GM21529 (cell line): ENCODE data around the gene SMTN.
"Not testable (repeated sequence)": the region's sequence is repeated elsewhere in the genome, so short reads cannot be mapped to it uniquely, and the experiment has no call there.

ENCODE experiments used
- ATAC-seq: cut with Tn5 transposase; IDR thresholded peaks from one replicate; pipeline ENCODE4 v1.9.1; 2021; ENCODE audit not compliant: unreplicated experiment

Gene SMTN

DNA sequence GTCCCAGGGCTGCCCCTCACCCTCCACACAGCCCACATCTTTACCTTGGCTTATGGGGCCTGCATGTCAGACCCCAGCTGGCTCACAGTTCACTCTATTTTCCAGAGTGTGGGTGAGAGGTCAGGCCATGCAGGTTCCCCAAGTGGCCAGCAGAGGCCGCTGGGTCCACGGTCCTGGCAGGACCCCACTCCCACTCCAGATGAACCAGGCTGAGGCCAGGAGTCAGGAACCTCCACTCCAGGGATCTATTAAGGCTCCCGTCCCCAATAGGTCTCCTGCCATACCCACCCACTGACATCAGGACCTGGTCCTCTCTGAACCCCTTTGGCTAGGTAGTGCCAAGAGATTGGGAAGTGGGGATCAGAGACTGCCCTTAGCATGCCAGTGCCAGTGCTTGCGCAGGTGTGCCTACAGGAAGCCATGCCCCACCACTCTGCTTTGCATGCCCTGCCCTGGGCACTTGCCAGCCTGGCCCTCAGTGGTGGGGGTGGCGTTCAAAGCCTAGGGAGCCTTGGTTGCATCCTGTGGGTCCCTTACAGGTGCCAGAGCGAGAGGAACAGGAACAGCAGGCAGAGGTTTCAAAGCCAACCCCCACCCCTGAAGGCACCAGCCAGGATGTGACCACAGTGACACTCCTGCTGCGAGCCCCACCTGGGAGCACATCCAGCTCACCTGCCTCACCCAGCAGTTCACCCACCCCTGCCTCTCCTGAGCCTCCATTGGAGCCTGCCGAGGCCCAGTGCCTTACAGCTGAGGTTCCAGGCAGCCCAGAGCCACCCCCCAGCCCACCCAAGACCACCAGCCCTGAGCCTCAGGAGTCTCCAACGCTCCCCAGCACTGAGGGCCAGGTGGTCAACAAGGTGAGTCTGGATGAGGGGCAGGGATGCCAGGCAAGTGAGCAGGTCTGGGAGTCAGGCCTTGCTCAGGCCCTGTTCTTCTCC is 8.3 kb downstream of the SMTN start:
- ATAC-seq, result no peak

DNA sequence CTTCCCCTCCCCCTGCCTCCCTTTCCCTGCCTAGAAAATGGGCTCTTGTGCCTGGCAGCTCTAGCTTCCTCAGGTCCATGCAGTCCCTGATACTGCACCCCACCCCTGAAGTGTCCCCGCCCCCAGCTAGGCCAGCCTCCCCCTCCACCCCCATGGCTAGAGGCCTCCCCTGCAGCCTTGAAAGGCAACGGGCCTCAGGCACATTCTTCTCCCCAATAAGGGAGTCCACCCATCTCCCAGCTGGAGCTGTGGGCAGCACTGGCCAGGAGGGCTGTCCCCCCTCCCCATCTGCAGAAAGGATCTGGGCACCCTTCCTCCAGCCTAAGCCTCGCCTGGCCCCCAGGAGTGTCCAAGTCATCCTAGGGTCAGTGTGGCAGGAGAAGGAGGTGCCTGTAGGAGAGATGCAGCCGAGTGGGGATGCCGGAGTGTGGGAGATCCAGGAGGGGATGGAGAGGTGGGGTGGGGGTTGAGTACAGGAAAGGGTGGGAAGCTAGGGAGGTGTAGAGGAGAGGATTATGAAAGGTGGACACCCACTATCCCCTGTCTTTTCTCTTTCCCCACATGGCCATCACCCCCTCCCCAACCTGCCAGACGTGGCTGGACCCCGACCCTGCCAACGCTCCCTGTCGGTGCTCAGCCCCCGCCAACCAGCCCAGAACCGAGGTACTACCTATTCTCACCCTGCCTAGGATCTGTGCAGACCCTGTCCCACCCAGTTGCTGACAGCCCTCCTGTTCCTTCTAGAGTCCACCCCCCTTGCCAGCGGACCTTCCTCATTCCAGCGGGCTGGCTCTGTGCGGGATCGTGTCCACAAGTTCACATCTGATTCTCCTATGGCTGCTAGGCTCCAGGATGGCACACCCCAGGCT is 9.3 kb downstream of the SMTN start:
- no peak for ATAC-seq

DNA sequence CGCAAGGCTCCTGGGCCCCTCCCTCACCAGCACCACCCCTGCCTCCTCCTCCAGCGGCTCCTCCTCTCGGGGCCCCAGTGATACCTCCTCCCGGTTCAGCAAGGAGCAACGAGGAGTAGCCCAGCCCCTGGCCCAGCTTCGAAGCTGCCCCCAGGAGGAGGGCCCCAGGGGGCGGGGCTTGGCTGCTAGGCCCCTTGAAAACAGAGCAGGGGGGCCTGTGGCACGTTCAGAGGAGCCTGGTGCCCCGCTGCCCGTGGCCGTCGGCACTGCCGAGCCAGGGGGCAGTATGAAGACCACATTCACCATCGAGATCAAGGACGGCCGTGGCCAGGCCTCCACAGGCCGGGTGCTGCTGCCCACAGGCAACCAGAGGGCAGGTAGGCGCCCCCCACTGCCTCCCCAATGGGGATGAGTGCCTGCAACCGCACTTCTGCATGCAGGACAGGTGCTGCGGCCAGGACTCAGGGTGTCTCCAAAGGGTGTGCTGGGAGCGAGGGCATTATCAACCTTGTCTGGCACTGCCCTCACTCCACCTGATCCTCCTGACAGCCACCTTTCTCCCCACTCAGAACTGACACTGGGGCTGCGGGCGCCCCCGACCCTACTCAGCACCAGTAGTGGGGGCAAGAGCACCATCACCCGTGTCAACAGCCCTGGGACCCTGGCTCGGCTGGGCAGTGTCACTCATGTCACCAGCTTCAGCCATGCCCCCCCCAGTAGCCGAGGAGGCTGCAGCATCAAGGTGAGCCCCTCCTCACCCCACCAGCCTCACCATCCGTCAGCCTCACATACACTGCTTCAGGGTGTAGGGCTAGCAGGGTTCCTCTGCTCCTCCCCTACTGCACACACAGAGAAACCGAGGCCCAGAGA is 10.2 kb downstream of the SMTN start:
- ATAC-seq, result no peak

DNA sequence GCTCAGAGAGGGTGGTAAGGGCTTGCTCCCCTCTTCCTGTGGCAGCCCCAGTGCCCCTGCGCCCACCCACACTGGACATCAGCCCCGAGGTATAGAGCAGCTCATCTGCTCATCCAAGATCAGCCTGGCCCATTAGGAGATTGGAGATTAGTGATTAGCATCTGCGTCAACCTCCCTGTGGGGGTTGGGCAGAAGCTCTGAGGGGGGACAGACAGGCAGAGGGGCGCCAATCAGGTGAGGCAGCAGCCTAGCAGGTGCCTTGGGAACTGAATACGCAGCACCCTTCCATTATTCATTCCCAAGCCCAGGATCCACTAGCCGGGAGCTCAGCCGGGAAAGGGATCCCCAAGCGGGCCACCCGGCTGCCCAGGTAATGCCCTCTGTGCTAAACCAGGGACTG is 11.0 kb downstream of the SMTN start:
- ATAC-seq, result no peak

DNA sequence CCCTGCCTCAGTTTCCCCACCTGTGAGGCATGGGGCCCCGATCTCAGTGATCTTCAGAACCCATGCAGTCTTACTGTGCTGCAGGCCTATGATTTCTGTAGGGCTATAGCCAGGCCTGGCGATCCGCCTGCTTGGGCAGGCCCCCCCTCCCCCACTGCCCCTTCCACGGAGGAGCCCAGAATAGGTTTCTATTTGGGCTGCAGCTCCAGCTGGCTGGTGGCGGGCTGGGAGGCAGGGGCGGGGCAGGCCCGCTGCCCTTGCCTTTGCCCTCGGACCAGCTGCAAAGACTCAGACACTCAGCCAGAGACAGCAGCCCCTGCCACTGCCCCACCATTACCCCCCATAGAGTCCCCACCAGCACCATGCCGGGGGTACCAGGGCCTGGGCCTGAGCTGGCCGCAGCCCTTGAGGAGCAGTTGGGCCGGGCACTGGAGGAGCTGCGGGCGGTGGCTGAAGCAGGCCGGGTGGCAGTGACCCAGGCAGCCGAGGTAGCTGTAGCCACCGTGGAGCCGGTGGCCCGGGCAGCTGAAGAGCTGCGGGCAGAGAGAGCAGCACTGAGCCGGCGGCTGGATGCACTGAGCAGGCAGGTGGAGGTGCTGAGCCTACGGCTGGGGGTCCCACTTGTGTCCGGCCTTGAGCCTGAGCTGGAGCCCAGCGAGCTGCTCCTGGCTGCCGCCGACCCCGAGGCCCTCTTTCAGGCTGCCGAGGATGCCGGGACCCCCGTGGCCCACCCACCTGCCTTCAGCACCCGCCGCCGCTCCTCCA is 12.2 kb downstream of the SMTN start:
- no peak for ATAC-seq

DNA sequence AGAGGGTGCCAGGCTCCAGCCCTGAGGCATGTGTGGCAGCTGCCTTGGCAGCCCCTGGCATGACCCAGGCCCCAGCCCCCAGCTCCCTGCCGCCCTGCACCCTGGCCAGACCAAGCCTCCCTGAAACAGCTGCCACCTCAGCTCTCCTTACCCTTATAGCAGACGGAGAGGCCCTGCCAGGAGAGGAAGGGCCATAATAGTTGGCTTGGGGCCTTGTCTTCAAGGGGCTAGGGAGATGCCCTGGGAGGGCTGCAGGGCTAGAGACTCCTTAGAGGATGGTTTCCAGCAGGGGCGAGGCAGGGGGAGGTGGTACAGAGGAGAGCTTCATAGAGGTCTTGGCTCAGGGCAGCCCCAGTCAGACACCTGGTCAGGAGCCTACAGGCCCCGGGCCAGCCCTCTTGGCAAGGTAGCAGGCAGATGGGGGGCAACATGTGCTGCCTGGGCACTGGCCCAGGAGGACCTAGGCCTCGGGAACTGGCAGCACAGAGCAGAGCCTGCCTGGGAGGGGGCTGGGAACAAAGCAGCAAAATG is 13.0 kb downstream of the SMTN start:
- ATAC-seq, result no peak

DNA sequence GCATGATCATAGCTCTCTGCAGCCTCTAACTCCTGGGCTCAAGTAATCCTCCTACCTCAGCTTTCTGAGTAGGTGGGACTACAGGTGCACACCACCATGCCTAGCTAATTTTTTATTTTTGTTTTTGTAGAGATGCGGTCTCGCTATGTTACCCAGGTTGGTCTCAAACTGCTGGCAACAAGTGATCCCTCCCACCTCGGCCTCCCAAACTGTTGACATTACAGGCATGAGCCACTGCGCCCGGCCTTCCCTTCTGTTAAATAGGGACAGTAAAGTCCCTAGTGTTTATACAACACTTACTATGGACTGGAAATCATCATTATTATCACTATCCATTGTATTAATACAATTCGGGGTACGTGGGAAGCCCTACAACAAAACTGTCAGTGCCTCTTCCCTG is 13.6 kb downstream of the SMTN start:
- ATAC-seq, result no peak

DNA sequence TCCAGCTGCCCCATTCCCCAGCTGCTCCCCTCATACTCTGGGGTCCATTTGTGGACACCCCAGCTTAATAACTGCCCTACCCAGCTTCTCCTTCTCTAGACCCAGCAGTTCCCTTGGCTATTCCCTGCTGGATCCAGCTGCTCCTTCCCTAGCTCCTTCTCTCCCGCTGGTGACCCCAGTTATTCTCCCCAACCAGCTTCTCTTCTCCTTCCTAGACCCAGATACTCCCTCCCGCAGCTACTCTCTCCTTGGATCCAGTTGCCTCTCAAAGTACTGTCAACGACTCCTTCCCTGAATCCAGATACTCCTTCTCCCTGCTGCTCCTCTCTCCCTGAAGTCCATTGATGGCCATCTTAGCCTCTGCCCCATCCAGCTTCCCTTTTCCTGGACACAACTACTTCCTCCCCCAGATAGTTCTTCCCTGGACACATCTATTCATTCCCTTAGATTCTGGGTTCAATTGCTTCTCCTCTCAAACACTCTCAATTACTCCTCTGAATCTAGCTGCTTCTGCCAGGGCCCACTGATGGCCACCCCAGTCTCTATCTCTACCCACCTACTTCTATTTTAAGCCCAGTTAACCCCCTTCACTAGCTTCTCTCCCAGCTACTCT is 14.6 kb downstream of the SMTN start:
- no peak for ATAC-seq

DNA sequence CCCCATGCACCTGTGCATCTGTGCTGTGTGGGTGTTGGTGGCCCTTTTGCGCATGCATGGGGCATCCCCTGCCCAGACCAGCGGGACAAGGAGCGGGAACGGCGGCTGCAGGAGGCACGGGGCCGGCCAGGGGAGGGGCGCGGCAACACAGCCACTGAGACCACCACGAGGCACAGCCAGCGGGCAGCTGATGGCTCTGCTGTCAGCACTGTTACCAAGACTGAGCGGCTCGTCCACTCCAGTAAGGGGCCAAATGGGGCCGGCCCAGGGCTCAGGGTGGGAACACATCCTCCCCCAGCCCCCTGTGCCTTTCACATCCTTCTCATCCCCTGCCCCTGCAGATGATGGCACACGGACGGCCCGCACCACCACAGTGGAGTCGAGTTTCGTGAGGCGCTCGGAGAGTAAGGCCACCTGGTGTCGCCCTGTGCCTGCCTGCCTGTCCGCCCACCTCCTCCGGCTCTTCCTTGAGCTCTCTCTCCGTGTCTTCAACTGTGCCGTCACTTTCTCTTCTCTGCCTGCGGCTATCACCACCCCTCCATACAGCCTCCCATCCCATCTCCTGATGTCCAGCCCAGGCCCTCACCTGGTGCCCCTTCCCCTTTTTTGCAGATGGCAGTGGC is 15.7 kb downstream of the SMTN start:
- no peak for ATAC-seq

DNA sequence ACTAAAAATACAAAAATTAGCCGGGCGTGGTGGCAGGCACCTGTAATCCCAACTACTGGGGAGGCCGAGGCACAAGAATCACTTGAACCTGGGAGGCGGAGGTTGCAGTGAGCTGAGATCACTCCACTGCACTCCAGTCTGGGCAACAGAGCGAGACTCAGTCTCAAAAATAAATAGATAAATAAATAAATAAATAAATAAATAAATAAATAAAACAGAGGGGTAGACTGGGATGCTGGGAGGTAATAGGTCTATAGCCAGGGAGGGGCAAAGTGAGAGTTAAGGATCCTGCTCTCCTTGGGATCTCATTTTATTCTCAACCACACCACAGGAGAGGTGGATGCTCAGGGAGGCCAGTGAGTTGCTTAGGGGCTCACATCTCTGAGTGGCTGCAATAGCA is 16.4 kb downstream of the SMTN start:
- ATAC-seq, result not testable (repeated sequence)

DNA sequence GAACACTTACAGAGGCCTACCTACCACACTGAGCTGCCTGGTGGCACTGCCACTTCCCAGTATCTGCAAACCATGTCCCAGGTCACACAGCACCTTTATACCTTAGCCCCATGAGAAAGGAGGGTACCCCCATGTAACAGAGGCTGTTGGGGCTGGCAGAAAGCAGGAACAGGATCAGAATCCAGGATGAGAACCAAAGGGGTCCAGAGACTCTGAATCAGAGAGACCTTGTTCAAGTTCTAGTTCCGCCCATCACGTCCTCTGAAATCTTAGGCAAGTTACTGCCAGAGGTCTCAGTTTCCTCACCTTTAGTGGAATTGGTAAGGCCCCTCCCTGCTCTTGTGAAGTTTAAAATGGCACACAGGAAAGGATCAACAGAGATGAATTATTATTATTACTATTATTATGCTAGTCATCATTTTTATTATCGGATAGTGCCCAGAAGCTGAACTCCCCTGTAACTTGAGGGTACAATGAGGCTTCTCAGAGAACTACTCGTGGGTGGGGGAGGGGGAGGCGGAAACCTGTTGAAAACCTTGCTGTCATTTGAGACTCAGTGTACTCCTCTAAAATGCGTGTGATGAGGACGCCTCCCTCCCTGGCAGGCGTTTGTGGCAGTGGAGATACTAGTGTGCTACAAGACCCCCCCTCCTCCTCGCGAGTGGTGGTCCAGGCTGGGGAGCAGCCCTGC is 17.0 kb downstream of the SMTN start:
- ATAC-seq, result no peak

DNA sequence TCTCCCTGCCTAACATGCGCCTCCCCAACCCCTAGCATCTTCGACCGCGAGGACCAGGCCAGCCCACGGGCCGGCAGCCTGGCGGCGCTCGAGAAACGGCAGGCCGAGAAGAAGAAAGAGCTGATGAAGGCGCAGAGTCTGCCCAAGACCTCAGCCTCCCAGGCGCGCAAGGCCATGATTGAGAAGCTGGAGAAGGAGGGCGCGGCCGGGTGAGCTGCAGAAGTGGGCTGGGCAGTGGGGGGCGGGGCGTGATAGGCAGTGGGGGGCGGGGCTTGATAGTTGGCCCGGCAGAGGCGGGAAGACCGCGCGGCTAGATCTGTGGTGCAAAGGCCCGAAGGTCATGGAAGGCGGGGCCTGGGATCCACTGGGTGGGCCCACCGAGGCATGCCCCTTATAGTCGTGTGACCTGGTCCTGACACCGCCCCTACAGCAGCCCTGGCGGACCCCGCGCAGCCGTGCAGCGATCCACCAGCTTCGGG is 17.6 kb downstream of the SMTN start:
- ATAC-seq, result no peak

DNA sequence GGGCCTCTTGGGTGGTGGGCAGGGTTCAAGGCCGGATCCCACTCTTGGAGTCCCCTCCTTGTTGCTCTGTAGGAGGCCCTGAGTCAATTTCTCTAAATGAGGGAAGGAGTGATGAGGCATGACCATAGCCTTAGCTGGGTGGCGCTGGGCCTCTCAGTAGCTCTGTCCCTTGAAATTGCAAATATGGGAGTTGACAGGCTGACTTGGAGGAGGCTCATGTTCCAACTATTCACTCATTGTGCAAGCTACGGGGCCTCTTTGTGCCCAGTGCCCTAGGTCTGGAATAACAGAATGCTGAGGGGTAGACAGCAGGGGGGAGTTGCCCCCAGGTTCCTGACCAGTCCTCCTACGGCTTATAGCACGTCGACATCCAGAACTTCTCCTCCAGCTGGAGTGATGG is 18.3 kb downstream of the SMTN start:
- ATAC-seq, result no peak

DNA sequence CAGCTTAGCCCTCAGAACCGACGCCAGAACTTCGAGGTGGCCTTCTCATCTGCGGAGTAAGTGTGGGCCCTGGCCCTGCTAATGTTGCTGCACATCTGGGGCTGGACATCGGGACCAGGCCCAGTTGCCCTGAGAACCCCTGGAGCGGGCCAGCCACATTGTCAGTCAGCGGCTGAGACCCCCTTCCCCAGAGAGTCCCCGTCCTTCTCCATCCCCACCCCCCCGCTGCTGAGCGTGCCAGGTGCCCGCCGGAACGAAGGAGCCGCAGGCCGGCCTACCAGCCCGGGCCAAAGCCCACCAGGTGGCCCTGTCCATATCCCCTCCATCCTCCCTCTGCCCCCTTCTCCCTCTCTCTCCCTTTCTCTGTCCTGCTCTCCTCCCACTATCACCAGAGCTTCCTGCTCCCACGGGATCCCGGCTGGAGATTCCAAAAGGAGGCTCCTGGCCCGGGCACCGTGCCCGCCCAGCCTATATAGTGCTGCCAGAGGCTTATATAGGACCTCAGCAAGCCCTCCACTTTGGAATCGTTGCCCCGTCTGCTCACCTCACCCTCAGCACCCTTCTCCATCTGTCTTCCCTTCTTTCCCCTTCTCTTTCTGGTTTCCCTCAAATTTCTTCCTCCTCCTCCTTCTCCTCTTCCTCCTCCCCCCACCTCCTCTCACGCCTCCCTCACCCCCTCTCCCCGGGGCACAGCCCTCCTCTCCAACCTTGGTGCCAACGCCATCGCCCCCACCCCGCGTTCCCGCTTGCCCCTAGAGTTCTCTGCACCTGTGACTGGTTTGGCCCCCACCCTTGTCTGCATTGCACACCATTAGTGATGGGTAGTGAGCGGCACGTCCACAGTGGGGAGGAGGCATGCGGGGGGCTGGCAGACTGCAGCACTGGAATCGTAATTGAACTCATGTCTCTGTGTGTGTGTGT is 19.0 kb downstream of the SMTN start:
- ATAC-seq, result no peak

DNA sequence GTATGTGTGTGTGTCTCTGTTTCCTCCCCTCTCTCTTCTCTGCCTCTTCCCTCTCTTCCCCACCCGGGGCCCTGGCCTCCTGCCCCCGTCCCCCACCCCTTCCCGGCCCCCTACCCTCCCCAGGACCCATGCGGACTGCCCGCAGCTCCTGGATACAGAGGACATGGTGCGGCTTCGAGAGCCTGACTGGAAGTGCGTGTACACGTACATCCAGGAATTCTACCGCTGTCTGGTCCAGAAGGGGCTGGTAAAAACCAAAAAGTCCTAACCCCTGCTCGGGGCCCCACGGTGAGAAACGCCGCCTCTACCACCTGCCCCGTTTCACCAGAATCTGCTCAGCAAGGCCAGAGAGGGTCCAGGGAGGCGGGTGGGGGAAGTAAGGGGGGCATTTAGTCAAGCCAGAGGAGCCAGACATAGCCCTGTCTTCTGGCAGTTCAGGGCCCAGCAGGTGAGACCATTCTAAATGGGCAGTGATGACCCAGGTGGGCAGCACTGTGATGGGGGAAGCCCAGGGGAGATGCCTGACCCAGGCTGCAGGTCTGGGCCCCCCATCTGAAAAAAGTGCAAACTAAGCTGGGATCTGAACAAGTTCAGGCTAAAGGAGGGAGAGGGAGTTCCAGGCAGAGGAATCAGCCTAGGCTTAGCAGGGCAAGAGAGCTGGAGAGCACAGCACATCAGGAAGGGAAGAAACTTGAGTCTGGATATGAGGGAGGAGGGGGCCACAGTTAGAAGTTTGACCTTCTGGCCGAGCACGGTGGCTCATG is 19.8 kb downstream of the SMTN start:
- no peak for ATAC-seq

DNA sequence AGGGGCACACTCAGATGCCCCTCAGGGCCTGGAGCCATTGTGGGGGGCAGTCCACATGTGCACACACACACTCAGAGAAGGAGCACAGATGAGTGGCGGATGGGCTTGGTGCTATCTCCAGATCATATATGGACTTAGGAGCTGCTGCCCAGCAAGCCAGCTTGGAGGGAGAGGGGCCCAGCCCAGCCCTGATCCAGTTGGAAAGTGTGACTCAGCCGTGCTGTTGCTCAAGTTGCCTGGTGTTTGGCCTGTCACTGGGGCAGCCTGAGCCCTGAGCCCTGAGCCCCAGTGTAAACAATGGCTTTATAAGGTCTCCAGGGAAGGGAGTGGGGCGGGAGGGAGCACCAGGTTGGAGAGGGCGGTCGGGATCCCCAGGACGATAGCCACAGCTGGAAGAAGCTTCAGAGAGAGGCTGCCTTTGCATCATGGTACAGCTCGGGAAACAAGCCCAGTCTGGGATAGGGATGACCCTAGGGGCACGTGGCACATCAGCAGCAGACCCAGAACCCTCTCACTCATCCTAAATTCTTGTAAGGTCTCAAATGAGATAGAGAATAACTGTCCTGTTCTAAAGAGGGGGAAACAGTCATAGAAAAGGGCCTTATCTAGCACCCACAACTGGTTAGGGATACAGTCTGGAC is 21.4 kb downstream of the SMTN start:
- ATAC-seq, result no peak
